Suprapubic skin (tissue), 4 donors: ENCODE measurements around the gene CD44. TPM values are rescaled to one million over a fixed set of nuclear protein-coding genes. Genes with fewer than 3 reads are reported as not detected.
A peak's percentile ranks its signal among the peaks of the same experiment; 100 is the strongest.
"Not testable (repeated sequence)": the region's sequence is repeated elsewhere in the genome, so short reads cannot be mapped to it uniquely, and the experiment has no call there.

Experiments
- DNase-seq, 2 donors: peaks; one replicate each; pipeline ENCODE4 v3.0.0-alpha.2; 2019; ENCODE audit warnings: low spot score in 2 of 2
- H3K27ac ChIP-seq: fragments of 200-600 bp; sonication (generic); one replicate; pipeline ENCODE4 v1.5.1; 2019
- H3K27me3 ChIP-seq: fragments of 200-600 bp; sonication (generic); one replicate; pipeline ENCODE4 v1.5.1; 2019
- H3K36me3 ChIP-seq: fragments of 200-600 bp; sonication (generic); one replicate; pipeline ENCODE4 v1.5.1; 2019
- H3K4me1 ChIP-seq: fragments of 200-600 bp; sonication (generic); one replicate; pipeline ENCODE4 v1.5.1; 2019
- H3K4me3 ChIP-seq: fragments of 200-600 bp; sonication (generic); one replicate; pipeline ENCODE4 v1.5.1; 2019; ENCODE audit warnings: mild to moderate bottlenecking
- H3K9me3 ChIP-seq: fragments of 200-600 bp; sonication (generic); one replicate; pipeline ENCODE4 v1.5.1; 2019
- EP300 ChIP-seq: sonication (generic); formaldehyde crosslinking; IDR thresholded peaks from one replicate; pipeline ENCODE4 v1.6.1; 2017; ENCODE audit warnings: antibody characterized with exemption
- POLR2A ChIP-seq, 2 donors: fragments of 450-650 bp; IDR thresholded peaks; one replicate each; pipeline ENCODE4 v1.6.1; 2017; ENCODE audit warnings: antibody characterized with exemption in 2 of 2, mild to moderate bottlenecking in 2 of 2, moderate library complexity in 2 of 2
- POLR2AphosphoS5 ChIP-seq, 3 donors: sonication (generic); formaldehyde crosslinking; IDR thresholded peaks; one replicate each; pipeline ENCODE4 v1.6.1; 2017; ENCODE audit warnings: antibody characterized with exemption in 3 of 3
- WGBS: methylation state at CpG from one replicate; pipeline ENCODE4 v1.1.5; 2018; 5-methylcytosine and 5-hydroxymethylcytosine counted together
- total RNA-seq, 4 donors: library from RNA; depleted of rRNA; stranded (reverse); fragments of >200 nt; gene quantifications; one replicate each; pipeline ENCODE4 v1.1.0, GENCODE V29; 2016
- TF ChIP-seq, protein P1 (sequence below), 2 donors: fragments of 200-600 bp in 1 of 2; fragments of 450-650 bp in 1 of 2; sonication (generic) in 1 of 2; IDR thresholded peaks; one replicate each; pipeline ENCODE4 v1.5.1; 2016 to 2019; ENCODE audit warnings: antibody characterized with exemption in 2 of 2, mild to moderate bottlenecking in 1 of 2, moderate library complexity in 1 of 2

The CD44 gene
- total RNA-seq: 1,000 to 10,000 TPM; 1,361 to 2,207 (median 1,502) TPM

DNA sequence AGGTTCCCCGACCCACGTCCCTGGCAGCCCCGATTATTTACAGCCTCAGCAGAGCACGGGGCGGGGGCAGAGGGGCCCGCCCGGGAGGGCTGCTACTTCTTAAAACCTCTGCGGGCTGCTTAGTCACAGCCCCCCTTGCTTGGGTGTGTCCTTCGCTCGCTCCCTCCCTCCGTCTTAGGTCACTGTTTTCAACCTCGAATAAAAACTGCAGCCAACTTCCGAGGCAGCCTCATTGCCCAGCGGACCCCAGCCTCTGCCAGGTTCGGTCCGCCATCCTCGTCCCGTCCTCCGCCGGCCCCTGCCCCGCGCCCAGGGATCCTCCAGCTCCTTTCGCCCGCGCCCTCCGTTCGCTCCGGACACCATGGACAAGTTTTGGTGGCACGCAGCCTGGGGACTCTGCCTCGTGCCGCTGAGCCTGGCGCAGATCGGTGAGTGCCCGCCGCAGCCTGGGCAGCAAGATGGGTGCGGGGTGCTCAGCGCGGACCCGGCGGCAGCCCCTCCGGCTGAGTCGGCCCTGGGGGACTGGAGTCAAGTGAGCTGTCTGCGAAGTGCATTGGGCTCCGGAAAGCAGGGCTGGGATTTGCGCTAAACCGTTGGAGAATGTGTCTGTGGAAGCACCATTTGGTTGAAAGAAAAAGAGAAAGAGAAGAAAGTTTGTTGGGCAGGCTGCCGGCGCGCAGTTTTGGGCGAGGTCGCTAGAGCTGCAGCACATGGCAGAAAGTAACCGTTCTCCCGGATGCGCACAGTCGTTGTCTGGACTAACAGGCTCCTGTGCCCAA lies at the start of gene CD44:
Gene CD44 (plus strand): TSS at position 229 of the 779 bp plus-strand sequence. CDS start 133 bp downstream, at position 362.
- Histone ChIP-seq H3K9me3 (no peaks in the 10 kb centered on the region), H3K4me3 (peak within 1 kb of the TSS; percentile 93), H3K4me1 (peaks cover 65% of the 10 kb centered on the region), H3K27me3 (no peaks in the 10 kb centered on the region), H3K36me3 (no peaks in the 10 kb centered on the region), H3K27ac (peak within 1 kb of the TSS; percentile 99)
- 0% methylated on average over 26 of the region's 55 CpGs for WGBS
- no peak for TF ChIP-seq EP300
- TF ChIP-seq, protein P1, sequence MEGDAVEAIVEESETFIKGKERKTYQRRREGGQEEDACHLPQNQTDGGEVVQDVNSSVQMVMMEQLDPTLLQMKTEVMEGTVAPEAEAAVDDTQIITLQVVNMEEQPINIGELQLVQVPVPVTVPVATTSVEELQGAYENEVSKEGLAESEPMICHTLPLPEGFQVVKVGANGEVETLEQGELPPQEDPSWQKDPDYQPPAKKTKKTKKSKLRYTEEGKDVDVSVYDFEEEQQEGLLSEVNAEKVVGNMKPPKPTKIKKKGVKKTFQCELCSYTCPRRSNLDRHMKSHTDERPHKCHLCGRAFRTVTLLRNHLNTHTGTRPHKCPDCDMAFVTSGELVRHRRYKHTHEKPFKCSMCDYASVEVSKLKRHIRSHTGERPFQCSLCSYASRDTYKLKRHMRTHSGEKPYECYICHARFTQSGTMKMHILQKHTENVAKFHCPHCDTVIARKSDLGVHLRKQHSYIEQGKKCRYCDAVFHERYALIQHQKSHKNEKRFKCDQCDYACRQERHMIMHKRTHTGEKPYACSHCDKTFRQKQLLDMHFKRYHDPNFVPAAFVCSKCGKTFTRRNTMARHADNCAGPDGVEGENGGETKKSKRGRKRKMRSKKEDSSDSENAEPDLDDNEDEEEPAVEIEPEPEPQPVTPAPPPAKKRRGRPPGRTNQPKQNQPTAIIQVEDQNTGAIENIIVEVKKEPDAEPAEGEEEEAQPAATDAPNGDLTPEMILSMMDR (IDR thresholded peaks at IDR 0.05): no peak
- TF ChIP-seq POLR2AphosphoS5 (IDR thresholded peaks at IDR 0.05): peak in 2 of 3 donors; percentile 92 to 94
- peak; percentile 87 to 98 for TF ChIP-seq POLR2A (IDR thresholded peaks at IDR 0.05)
- DNase-seq: peak; percentile 92 to 94

DNA sequence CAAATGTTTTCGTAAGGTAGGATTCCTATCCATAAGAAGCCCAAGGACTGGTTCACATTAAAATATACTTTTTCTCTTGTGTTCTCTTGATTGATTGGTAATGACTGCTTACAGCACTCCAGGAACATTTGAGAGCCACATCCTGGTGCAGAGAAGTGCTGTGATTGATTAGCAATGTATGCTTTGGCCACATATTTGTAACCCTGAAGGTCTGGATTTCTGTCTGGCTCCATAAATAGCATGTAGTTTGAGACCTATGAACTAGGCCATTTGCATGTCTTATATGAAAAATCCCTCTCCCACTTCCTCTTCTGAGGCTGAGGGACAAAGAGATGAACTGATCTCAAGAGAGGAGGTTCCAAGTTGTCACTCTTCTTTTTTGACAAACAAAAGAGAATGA lies 49.3 kb upstream of the CD44 start:
- no peak for DNase-seq
- Histone ChIP-seq H3K27me3 (no peaks in the 10 kb centered on the region), H3K27ac (peak overlapping the region; percentile 79), H3K9me3 (no peaks in the 10 kb centered on the region), H3K4me3 (no peak overlapping the region), H3K36me3 (no peaks in the 10 kb centered on the region), H3K4me1 (peaks cover 53% of the 10 kb centered on the region)
- TF ChIP-seq POLR2AphosphoS5 (IDR thresholded peaks at IDR 0.05) (no peak), POLR2A (IDR thresholded peaks at IDR 0.05) (no peak), EP300 (no peak)
- TF ChIP-seq, protein P1 (IDR thresholded peaks at IDR 0.05): no peak
- 97% methylated on average over 1 of the region's 1 CpG for WGBS

DNA sequence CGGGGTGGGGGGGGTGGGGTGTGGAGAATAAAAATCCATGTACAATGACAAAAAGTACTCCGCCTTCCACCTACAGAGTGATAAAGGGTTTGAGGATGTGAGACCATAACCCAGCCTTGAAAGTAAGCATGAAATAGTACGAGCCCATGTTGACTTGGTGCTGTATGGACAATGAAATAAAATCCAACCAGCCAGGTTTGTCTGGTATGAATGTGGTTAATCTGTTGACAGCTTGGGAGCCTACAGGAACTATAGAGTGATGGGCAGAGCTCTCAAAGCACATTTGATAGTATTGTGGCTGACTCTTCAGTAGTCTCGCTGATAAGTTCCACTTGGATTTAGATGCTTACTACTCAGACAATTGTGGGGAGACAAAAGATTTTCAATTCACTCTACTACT lies 48.8 kb upstream of the CD44 start:
- 89% methylated on average over 4 of the region's 4 CpGs for WGBS
- peaks cover 48% of the 10 kb centered on the region for H3K4me1 ChIP-seq
- TF ChIP-seq, protein P1 (IDR thresholded peaks at IDR 0.05): no peak
- TF ChIP-seq EP300: no peak
- no peak for TF ChIP-seq POLR2AphosphoS5 (IDR thresholded peaks at IDR 0.05)
- TF ChIP-seq POLR2A (IDR thresholded peaks at IDR 0.05): no peak
- no peaks in the 10 kb centered on the region for H3K9me3 ChIP-seq
- no peak overlapping the region for H3K27ac ChIP-seq
- no peaks in the 10 kb centered on the region for H3K36me3 ChIP-seq
- no peak overlapping the region for H3K4me3 ChIP-seq
- DNase-seq: no peak
- no peaks in the 10 kb centered on the region for H3K27me3 ChIP-seq

DNA sequence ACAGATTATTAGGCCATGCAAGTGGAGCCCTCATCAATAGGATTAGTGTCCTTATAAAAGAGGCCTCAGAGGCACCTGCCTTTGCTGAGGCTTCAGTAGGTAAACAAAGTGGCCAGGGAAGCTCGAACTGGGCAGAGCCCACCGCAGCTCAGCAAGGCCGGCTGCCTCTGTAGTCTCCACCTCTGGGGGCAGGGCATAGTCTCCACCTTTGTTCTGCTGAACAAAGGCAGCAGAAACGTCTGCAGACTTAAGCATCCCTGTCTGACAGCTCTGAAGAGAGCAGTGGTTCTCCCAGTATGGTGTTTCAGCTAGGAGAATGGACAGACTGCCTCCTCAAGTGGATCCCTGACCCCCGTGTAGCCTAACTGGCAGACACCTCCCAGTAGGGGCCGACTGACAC lies 48.0 kb upstream of the CD44 start:
- WGBS: 71% methylated on average over 4 of the region's 6 CpGs
- not testable (repeated sequence) for H3K27me3 ChIP-seq, DNase-seq, H3K4me3 ChIP-seq, H3K27ac ChIP-seq, H3K9me3 ChIP-seq, H3K36me3 ChIP-seq
- peaks cover 40% of the 10 kb centered on the region for H3K4me1 ChIP-seq

DNA sequence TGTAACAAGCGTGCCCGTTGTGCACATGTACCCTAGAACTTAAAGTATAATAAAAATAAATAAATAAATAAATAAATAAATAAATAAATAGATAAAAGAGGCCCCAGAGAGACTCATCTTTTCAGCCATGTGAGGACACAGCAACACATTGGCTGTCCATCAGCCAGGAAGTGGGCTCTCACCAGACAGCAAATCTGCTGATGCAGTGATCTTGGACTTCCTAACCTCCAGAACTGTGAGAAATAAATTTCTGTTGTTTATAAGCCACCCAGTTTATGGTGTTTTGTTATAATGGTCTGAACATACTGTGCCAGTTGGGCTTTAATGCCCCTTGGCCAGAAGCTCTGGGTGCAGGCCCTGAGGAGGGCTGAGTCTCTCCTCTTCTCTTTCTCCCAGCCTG lies 42.2 kb upstream of the CD44 start:
- Histone ChIP-seq H3K27me3 (no peaks in the 10 kb centered on the region), H3K36me3 (no peaks in the 10 kb centered on the region), H3K27ac (no peak overlapping the region), H3K4me3 (no peak overlapping the region), H3K9me3 (no peaks in the 10 kb centered on the region), H3K4me1 (peaks cover 19% of the 10 kb centered on the region)
- WGBS: 43% methylated on average over 2 of the region's 2 CpGs
- no peak for DNase-seq
- TF ChIP-seq POLR2AphosphoS5 (IDR thresholded peaks at IDR 0.05) (no peak), EP300 (no peak), POLR2A (IDR thresholded peaks at IDR 0.05) (no peak)
- TF ChIP-seq, protein P1 (IDR thresholded peaks at IDR 0.05): no peak
